Gastroesophageal sphincter (tissue), 3 donors: Measurements from ENCODE around the gene NPFFR1.

ENCODE experiments used
- CTCF ChIP-seq, 4 experiments: fragments of 200-600 bp in 2 of 4; fragments of 450-650 bp in 2 of 4; sonication (generic) in 1 of 4; IDR thresholded peaks; one replicate each; pipeline ENCODE4 v1.5.1; 2017 to 2019; ENCODE audit warnings: antibody characterized with exemption in 4 of 4, mild to moderate bottlenecking in 2 of 4, moderate library complexity in 2 of 4
- EP300 ChIP-seq: sonication (generic); formaldehyde crosslinking; IDR thresholded peaks from one replicate; pipeline ENCODE4 v1.6.1; 2017; ENCODE audit warnings: antibody characterized with exemption, mild to moderate bottlenecking
- POLR2A ChIP-seq, 2 donors: fragments of 450-650 bp; IDR thresholded peaks; one replicate each; pipeline ENCODE4 v1.6.1; 2017; ENCODE audit warnings: antibody characterized with exemption in 2 of 2, mild to moderate bottlenecking in 2 of 2, moderate library complexity in 1 of 2
- POLR2AphosphoS5 ChIP-seq: sonication (generic); formaldehyde crosslinking; IDR thresholded peaks from one replicate; pipeline ENCODE4 v1.6.1; 2017; ENCODE audit warnings: antibody characterized with exemption

- TF ChIP-seq EP300 (no peak), CTCF (IDR thresholded peaks at IDR 0.05) (no peak), POLR2A (IDR thresholded peaks at IDR 0.05) (no peak), POLR2AphosphoS5 (no peak)
Measured at GRCh38 chr10:70320751-70321150, 36.9 kb upstream of the NPFFR1 start.
